HG03521 (cell line): ENCODE measurements around the gene CNTROB.
A peak's percentile ranks its signal among the peaks of the same experiment; 100 is the strongest.

Experiments used
- ATAC-seq: cut with Tn5 transposase; IDR thresholded peaks from one replicate; pipeline ENCODE4 v1.9.1; 2021; ENCODE audit warnings: mild to moderate bottlenecking, moderate library complexity; ENCODE audit not compliant: unreplicated experiment

The CNTROB gene

GRCh38 chr17:7931709-7932482 lies at the start of gene CNTROB, which contains the start of gene TRAPPC1:
CNTROB (plus strand) TSS chr17:7932206; CDS start chr17:7933080, 874 bp downstream.
TRAPPC1 (minus strand) TSS chr17:7931946; CDS start chr17:7931829, 117 bp downstream.
- peak; percentile 96 for ATAC-seq

GRCh38 chr17:7882629-7883028 lies 49.4 kb upstream of the CNTROB start:
- ATAC-seq = no peak

- no peak for ATAC-seq
These were observed 48.1 kb upstream of the CNTROB start for GRCh38 chr17:7883781-7884386.

- ATAC-seq = peak; percentile 24
These were observed 47.2 kb upstream of the CNTROB start for GRCh38 chr17:7884581-7885366.

GRCh38 chr17:7885367-7886226 lies 46.4 kb upstream of the CNTROB start:
- ATAC-seq = peak; percentile 19

GRCh38 chr17:7886227-7887037 lies 45.6 kb upstream of the CNTROB start:
- no peak for ATAC-seq

GRCh38 chr17:7887038-7887481 lies 44.9 kb upstream of the CNTROB start:
- ATAC-seq = no peak

- peak; percentile 36 for ATAC-seq
These were observed 44.4 kb upstream of the CNTROB start for GRCh38 chr17:7887482-7888183.

- no peak for ATAC-seq
These were observed 43.7 kb upstream of the CNTROB start, which contains the start of gene CHD3 for GRCh38 chr17:7888184-7888920. CHD3 (plus strand) TSS chr17:7888789; CDS start chr17:7889001, 212 bp downstream.

- ATAC-seq = no peak
These were observed 42.6 kb upstream of the CNTROB start for GRCh38 chr17:7889166-7889955.

- no peak for ATAC-seq
These were observed 38.7 kb upstream of the CNTROB start for GRCh38 chr17:7893187-7893880.

GRCh38 chr17:7894226-7894625 lies 37.8 kb upstream of the CNTROB start:
- ATAC-seq = no peak

- no peak for ATAC-seq
These were observed 37.1 kb upstream of the CNTROB start for GRCh38 chr17:7894866-7895265.

GRCh38 chr17:7897090-7897489 lies 34.9 kb upstream of the CNTROB start:
- no peak for ATAC-seq

- ATAC-seq = no peak
These were observed 34.2 kb upstream of the CNTROB start for GRCh38 chr17:7897773-7898172.

- no peak for ATAC-seq
These were observed 28.6 kb upstream of the CNTROB start for GRCh38 chr17:7903154-7904103.
